Measurements from ENCODE around the gene BHMT2. TPM values are rescaled to one million over a fixed set of nuclear protein-coding genes. Genes with fewer than 3 reads are reported as not detected.

The BHMT2 gene
- total RNA-seq, 2 donors from 2014 or later: 14.2 to 16.1 TPM

GRCh38 chr5:79076819-79077218 lies 7.3 kb downstream of the BHMT2 start:
- Histone ChIP-seq H3K4me3 (no peak overlapping the region), H3K27ac (no peak overlapping the region), H3K9me3 (no peaks in the 10 kb centered on the region), H3K27me3 (replicated peaks; ENCODE audit: insufficient read depth) (no peaks in the 10 kb centered on the region), H3K4me1 (ENCODE audit: control insufficient read depth in 1 of 2, low read depth in 2 of 2) (peaks cover 0 to 5% of the 10 kb centered on the region in 2 donors), H3K36me3 (peaks cover 4% of the 10 kb centered on the region)
- DNase-seq (ENCODE audit: low spot score) (no peak), ATAC-seq (ENCODE audit: insufficient number of reproducible peaks, low FRiP score, low read depth) (no peak)
- no peak for TF ChIP-seq CTCF (IDR thresholded peaks at IDR 0.05)

- Histone ChIP-seq H3K27me3 (replicated peaks; ENCODE audit: insufficient read depth) (no peaks in the 10 kb centered on the region), H3K9me3 (no peaks in the 10 kb centered on the region), H3K27ac (no peak overlapping the region), H3K36me3 (peaks cover 4% of the 10 kb centered on the region), H3K4me1 (ENCODE audit: control insufficient read depth in 1 of 2, low read depth in 2 of 2) (peaks cover 0 to 5% of the 10 kb centered on the region in 2 donors), H3K4me3 (no peak overlapping the region)
- ATAC-seq (ENCODE audit: insufficient number of reproducible peaks, low FRiP score, low read depth) (no peak), DNase-seq (ENCODE audit: low spot score) (no peak)
- TF ChIP-seq CTCF (IDR thresholded peaks at IDR 0.05): no peak
These were observed 8.3 kb downstream of the BHMT2 start for GRCh38 chr5:79077680-79078365.

GRCh38 chr5:79080804-79081203 lies 11.2 kb downstream of the BHMT2 start:
- H3K36me3 ChIP-seq: peaks cover 4% of the 10 kb centered on the region
- H3K27me3 ChIP-seq (replicated peaks; ENCODE audit: insufficient read depth): no peaks in the 10 kb centered on the region
- ATAC-seq (ENCODE audit: insufficient number of reproducible peaks, low FRiP score, low read depth): no peak

GRCh38 chr5:79081779-79082178 lies 12.2 kb downstream of the BHMT2 start:
- ATAC-seq (ENCODE audit: insufficient number of reproducible peaks, low FRiP score, low read depth) (no peak), DNase-seq (ENCODE audit: low spot score) (no peak)
- peaks cover 4% of the 10 kb centered on the region for H3K36me3 ChIP-seq
- no peaks in the 10 kb centered on the region for H3K9me3 ChIP-seq
- no peak for TF ChIP-seq CTCF (IDR thresholded peaks at IDR 0.05)
- H3K4me3 ChIP-seq: no peak overlapping the region
- no peaks in the 10 kb centered on the region for H3K27me3 ChIP-seq (replicated peaks; ENCODE audit: insufficient read depth)
- H3K4me1 ChIP-seq (ENCODE audit: control insufficient read depth in 1 of 2, low read depth in 2 of 2): peaks cover 0 to 3% of the 10 kb centered on the region in 2 donors
- no peak overlapping the region for H3K27ac ChIP-seq

More at GRCh38 chr5:79080804-79081203, 11.2 kb downstream of the BHMT2 start:
- no peak for TF ChIP-seq CTCF (IDR thresholded peaks at IDR 0.05)
- DNase-seq (ENCODE audit: low spot score): no peak
- H3K4me1 ChIP-seq (ENCODE audit: control insufficient read depth in 1 of 2, low read depth in 2 of 2): peaks cover 0 to 5% of the 10 kb centered on the region in 2 donors
- H3K4me3 ChIP-seq: no peak overlapping the region
- H3K9me3 ChIP-seq: no peaks in the 10 kb centered on the region
- no peak overlapping the region for H3K27ac ChIP-seq

GRCh38 chr5:79086116-79086515 lies 16.5 kb downstream of the BHMT2 start:
- no peak overlapping the region for H3K27ac ChIP-seq
- ATAC-seq (ENCODE audit: insufficient number of reproducible peaks, low FRiP score, low read depth): no peak
- no peak for TF ChIP-seq CTCF (IDR thresholded peaks at IDR 0.05)

More at GRCh38 chr5:79086116-79086515, 16.5 kb downstream of the BHMT2 start:
- DNase-seq (ENCODE audit: low spot score): no peak
- Histone ChIP-seq H3K9me3 (no peaks in the 10 kb centered on the region), H3K36me3 (no peaks in the 10 kb centered on the region), H3K4me3 (no peak overlapping the region), H3K27me3 (replicated peaks; ENCODE audit: insufficient read depth) (no peaks in the 10 kb centered on the region), H3K4me1 (ENCODE audit: control insufficient read depth in 1 of 2, low read depth in 2 of 2) (no peaks in the 10 kb centered on the region)
